CD4-positive, CD25-positive, alpha-beta regulatory T cell (primary cell): ENCODE results near the gene CBL. TPM values are rescaled to one million over a fixed set of nuclear protein-coding genes. Genes with fewer than 3 reads are reported as not detected.

Experiments
- ATAC-seq, 2 donors: fragments of 150-1000 bp; cut with Tn5 transposase; one replicate each; pipeline ENCODE4 v1.10.0; 2021; ENCODE audit warnings: low read depth in 2 of 2, moderate number of reproducible peaks in 2 of 2, moderate library complexity in 1 of 2
- DNase-seq, 3 donors: peaks; one replicate each; pipeline versions ENCODE4 v3.0.0 to v3.0.0-alpha.2; 2012 to 2022; ENCODE audit warnings: mixed read lengths in 1 of 3
- H3K27ac ChIP-seq: one replicate; pipeline ENCODE4 v1.7.0; 2013; ENCODE audit warnings: mild to moderate bottlenecking, low read length; ENCODE audit not compliant: insufficient read depth, poor library complexity, severe bottlenecking
- H3K27me3 ChIP-seq: one replicate; pipeline ENCODE4 v1.7.0; 2013; ENCODE audit warnings: low read length; ENCODE audit not compliant: control insufficient read depth, insufficient read depth
- H3K36me3 ChIP-seq: one replicate; pipeline ENCODE4 v1.7.0; 2013; ENCODE audit warnings: mild to moderate bottlenecking, low read length, moderate library complexity; ENCODE audit not compliant: control insufficient read depth, insufficient read depth
- H3K4me1 ChIP-seq: 2 replicates; pipeline ENCODE4 v1.7.0; 2013; ENCODE audit warnings: mild to moderate bottlenecking, low read length; ENCODE audit not compliant: insufficient read depth, control insufficient read depth, poor library complexity, severe bottlenecking
- H3K4me3 ChIP-seq: one replicate; pipeline ENCODE4 v1.7.0; 2013; ENCODE audit warnings: low read depth, mild to moderate bottlenecking, low read length, moderate library complexity
- H3K9me3 ChIP-seq, 2 experiments: 1 replicate in 1 of 2; 2 replicates in 1 of 2; pipeline ENCODE4 v1.7.0; 2013; ENCODE audit warnings: low read length in 2 of 2, mild to moderate bottlenecking in 1 of 2, moderate library complexity in 1 of 2; ENCODE audit not compliant: control insufficient read depth in 2 of 2
- H3K27ac Mint-ChIP-seq, 3 donors: one replicate each; pipeline ENCODE4 v1.8.0; 2020 to 2022; ENCODE audit warnings: mild to moderate bottlenecking in 3 of 3, mixed read lengths in 3 of 3, moderate library complexity in 2 of 3
- H3K27me3 Mint-ChIP-seq: one replicate; pipeline ENCODE4 v1.8.0; 2022; ENCODE audit warnings: mild to moderate bottlenecking, mixed read lengths
- H3K36me3 Mint-ChIP-seq: one replicate; pipeline ENCODE4 v1.8.0; 2020; ENCODE audit warnings: mixed read lengths
- H3K4me1 Mint-ChIP-seq, 4 donors: one replicate each; pipeline ENCODE4 v1.8.0; 2020 to 2022; ENCODE audit warnings: mixed read lengths in 4 of 4, mild to moderate bottlenecking in 1 of 4
- H3K4me3 Mint-ChIP-seq, 4 donors: one replicate each; pipeline ENCODE4 v1.8.0; 2020 to 2022; ENCODE audit warnings: mild to moderate bottlenecking in 4 of 4, mixed read lengths in 4 of 4, moderate library complexity in 3 of 4
- H3K9me3 Mint-ChIP-seq, 7 donors: one replicate each; pipeline ENCODE4 v1.8.0; 2020 to 2022; ENCODE audit warnings: mixed read lengths in 7 of 7, mild to moderate bottlenecking in 3 of 7, moderate library complexity in 2 of 7
- polyA plus RNA-seq, 4 donors: library from polyadenylated mRNA; unstranded; fragments of 300-500 nt; fragmentation: Illumina TruSeq; gene quantifications; one replicate each; pipeline ENCODE4 v1.2.3, GENCODE V29; 2021
- total RNA-seq: library from RNA; stranded (reverse); gene quantifications from one replicate; pipeline ENCODE4 v1.2.3, GENCODE V29; 2022

The CBL gene
- total and polyA plus RNA-seq, 5 donors from 2014 or later, result 7.9 to 35.6 (median 9.1) TPM

DNA sequence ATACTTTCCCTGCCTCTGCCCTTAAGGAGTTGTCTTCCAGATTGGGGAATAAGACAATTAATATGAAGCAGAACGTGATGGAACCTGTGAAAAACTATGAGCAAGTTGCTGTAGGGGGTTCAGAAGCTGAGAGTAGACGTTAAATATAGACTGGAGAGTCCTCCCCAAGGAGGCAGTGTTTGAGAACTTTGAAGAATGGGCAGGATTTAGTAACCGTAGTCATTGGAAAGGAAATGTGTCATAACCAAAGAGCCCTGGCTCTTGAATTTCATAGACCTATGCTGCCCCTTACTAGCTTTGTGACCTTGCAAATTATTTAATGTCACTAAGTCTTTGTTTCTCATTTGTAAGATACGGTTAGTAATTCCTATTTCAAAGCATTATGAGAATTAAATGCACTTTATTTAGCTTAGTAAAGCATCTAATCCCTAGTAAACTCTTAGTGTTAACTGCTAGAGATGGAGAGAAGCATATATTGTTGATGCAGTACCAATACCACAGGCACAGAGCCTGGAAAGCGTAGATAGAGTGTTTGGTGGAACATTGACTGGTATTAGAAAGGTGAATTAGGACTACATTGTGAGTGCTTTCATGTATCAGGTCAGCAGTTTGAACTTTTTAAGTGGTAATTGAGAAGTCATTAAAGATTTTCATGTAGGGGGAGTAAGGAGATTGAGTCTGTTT is 56.7 kb downstream of the CBL start:
- no peaks in the 10 kb centered on the region for H3K36me3 ChIP-seq
- H3K27ac Mint-ChIP-seq, result no peak overlapping the region
- H3K4me1 Mint-ChIP-seq, result peaks cover 36 to 53% (median 42%) of the 10 kb centered on the region in 4 donors
- ATAC-seq (peak; percentile 39 to 45), DNase-seq (peak in 1 of 3 donors; percentile 49)
- H3K4me3 ChIP-seq, result peak overlapping the region; percentile 76
- H3K27me3 ChIP-seq, result no peaks in the 10 kb centered on the region
- H3K4me1 ChIP-seq, result peaks cover 87% of the 10 kb centered on the region
- H3K27ac ChIP-seq, result peak overlapping the region; percentile 68
- no peaks in the 10 kb centered on the region for H3K36me3 Mint-ChIP-seq
- no peaks in the 10 kb centered on the region for H3K27me3 Mint-ChIP-seq
- no peak overlapping the region for H3K4me3 Mint-ChIP-seq
- no peaks in the 10 kb centered on the region for H3K9me3 ChIP-seq
- no peaks in the 10 kb centered on the region for H3K9me3 Mint-ChIP-seq

DNA sequence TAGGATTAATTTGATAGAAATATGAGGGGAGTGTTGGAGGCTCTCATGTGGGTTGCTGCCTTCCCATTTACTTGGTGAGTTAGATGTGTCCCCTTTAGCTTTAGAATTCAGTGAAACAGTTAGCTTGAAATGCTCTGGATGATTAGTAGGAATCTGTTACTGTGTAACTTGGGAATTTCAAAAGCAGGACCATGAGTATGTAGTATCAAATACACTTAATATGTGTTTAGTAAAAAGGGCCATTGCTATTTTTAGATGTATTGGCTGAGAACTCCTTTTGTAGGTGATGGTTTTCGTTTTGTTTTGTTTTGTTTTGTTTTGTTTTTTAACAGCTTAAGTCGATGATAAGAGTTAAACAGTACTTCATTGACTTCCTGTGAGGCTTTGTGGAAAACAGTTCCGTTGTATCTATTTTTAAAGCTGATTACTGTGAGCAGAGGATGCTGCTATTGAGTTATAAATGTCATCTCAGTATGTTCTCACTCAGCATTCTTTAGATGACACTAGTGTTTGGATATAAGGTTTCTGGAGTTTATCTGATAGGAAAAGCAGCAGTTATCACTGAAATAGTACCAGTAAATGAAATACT is 57.3 kb downstream of the CBL start:
- Histone ChIP-seq H3K27ac (peak overlapping the region; percentile 68), H3K9me3 (no peaks in the 10 kb centered on the region), H3K27me3 (no peaks in the 10 kb centered on the region), H3K4me3 (peak overlapping the region; percentile 76), H3K36me3 (no peaks in the 10 kb centered on the region), H3K4me1 (peaks cover 82% of the 10 kb centered on the region)
- H3K27me3 Mint-ChIP-seq, result no peaks in the 10 kb centered on the region
- H3K36me3 Mint-ChIP-seq, result peaks cover 3% of the 10 kb centered on the region
- no peak overlapping the region for H3K4me3 Mint-ChIP-seq
- DNase-seq (peak in 2 of 3 donors; percentile 59 to 75), ATAC-seq (peak; percentile 69)
- H3K9me3 Mint-ChIP-seq, result peaks cover 0 to under 1% (median 0%) of the 10 kb centered on the region in 7 donors
- H3K4me1 Mint-ChIP-seq, result peaks cover 35 to 51% (median 42%) of the 10 kb centered on the region in 4 donors
- no peak overlapping the region for H3K27ac Mint-ChIP-seq

GRCh38 chr11:119266063-119266462 is 59.9 kb downstream of the CBL start:
- Histone ChIP-seq H3K36me3 (no peaks in the 10 kb centered on the region), H3K27me3 (no peaks in the 10 kb centered on the region), H3K9me3 (no peaks in the 10 kb centered on the region), H3K4me1 (peaks cover 62% of the 10 kb centered on the region), H3K27ac (peak overlapping the region; percentile 17), H3K4me3 (peak overlapping the region; percentile 69)
- peaks cover 4% of the 10 kb centered on the region for H3K36me3 Mint-ChIP-seq
- H3K27ac Mint-ChIP-seq, result peak overlapping the region; percentile 84 to 89 (median 88)
- peaks cover 0 to 1% (median 0%) of the 10 kb centered on the region in 7 donors for H3K9me3 Mint-ChIP-seq
- peak; percentile 42 to 46 for ATAC-seq
- H3K4me1 Mint-ChIP-seq, result peaks cover 26 to 42% (median 32%) of the 10 kb centered on the region in 4 donors
- no peak for DNase-seq
- peak overlapping the region; percentile 17 to 83 (median 72) for H3K4me3 Mint-ChIP-seq
- no peaks in the 10 kb centered on the region for H3K27me3 Mint-ChIP-seq

GRCh38 chr11:119266517-119267255 is 60.5 kb downstream of the CBL start:
- H3K4me3 ChIP-seq, result peak overlapping the region; percentile 69
- Mint-ChIP-seq H3K4me3 (peak overlapping the region; percentile 17 to 83 (median 72)), H3K27me3 (no peaks in the 10 kb centered on the region), H3K9me3 (peaks cover 0 to 1% (median 0%) of the 10 kb centered on the region in 7 donors), H3K36me3 (peaks cover 4% of the 10 kb centered on the region), H3K27ac (peak overlapping the region; percentile 84 to 89 (median 88)), H3K4me1 (peaks cover 26 to 42% (median 33%) of the 10 kb centered on the region in 4 donors)
- H3K27me3 ChIP-seq, result no peaks in the 10 kb centered on the region
- no peaks in the 10 kb centered on the region for H3K36me3 ChIP-seq
- peak in 1 of 3 donors; percentile 26 for DNase-seq
- peak in 1 of 2 donors; percentile 32 for ATAC-seq
- peaks cover 62% of the 10 kb centered on the region for H3K4me1 ChIP-seq
- H3K27ac ChIP-seq, result peak overlapping the region; percentile 39
- no peaks in the 10 kb centered on the region for H3K9me3 ChIP-seq

- DNase-seq (no peak), ATAC-seq (no peak)
- H3K4me1 Mint-ChIP-seq, result peaks cover 31 to 45% (median 33%) of the 10 kb centered on the region in 4 donors
- Histone ChIP-seq H3K4me1 (peaks cover 53% of the 10 kb centered on the region), H3K4me3 (no peak overlapping the region), H3K27me3 (no peaks in the 10 kb centered on the region), H3K36me3 (peaks cover 5% of the 10 kb centered on the region), H3K27ac (no peak overlapping the region), H3K9me3 (no peaks in the 10 kb centered on the region)
- H3K4me3 Mint-ChIP-seq, result peak overlapping the region in 3 of 4 donors; percentile 17 to 72 (median 71)
- peaks cover 12% of the 10 kb centered on the region for H3K36me3 Mint-ChIP-seq
- H3K27me3 Mint-ChIP-seq, result no peaks in the 10 kb centered on the region
- H3K9me3 Mint-ChIP-seq, result peaks cover 0 to 1% (median 0%) of the 10 kb centered on the region in 7 donors
- peak overlapping the region; percentile 84 to 89 (median 88) for H3K27ac Mint-ChIP-seq
Observed at GRCh38 chr11:119267645-119268044, 61.5 kb downstream of the CBL start.

- Histone ChIP-seq H3K4me1 (no peaks in the 10 kb centered on the region), H3K36me3 (peaks cover 48% of the 10 kb centered on the region), H3K9me3 (no peaks in the 10 kb centered on the region), H3K4me3 (no peak overlapping the region), H3K27me3 (no peaks in the 10 kb centered on the region), H3K27ac (no peak overlapping the region)
- H3K4me3 Mint-ChIP-seq, result no peak overlapping the region
- ATAC-seq, result no peak
- no peaks in the 10 kb centered on the region for H3K27me3 Mint-ChIP-seq
- H3K9me3 Mint-ChIP-seq, result no peaks in the 10 kb centered on the region
- DNase-seq, result no peak
- peaks cover 4 to 17% (median 6%) of the 10 kb centered on the region in 4 donors for H3K4me1 Mint-ChIP-seq
- H3K36me3 Mint-ChIP-seq, result peaks cover 38% of the 10 kb centered on the region
- peak overlapping the region in 2 of 3 donors; percentile 35 to 48 for H3K27ac Mint-ChIP-seq
Observed at GRCh38 chr11:119273721-119274120, 67.6 kb downstream of the CBL start.

DNA sequence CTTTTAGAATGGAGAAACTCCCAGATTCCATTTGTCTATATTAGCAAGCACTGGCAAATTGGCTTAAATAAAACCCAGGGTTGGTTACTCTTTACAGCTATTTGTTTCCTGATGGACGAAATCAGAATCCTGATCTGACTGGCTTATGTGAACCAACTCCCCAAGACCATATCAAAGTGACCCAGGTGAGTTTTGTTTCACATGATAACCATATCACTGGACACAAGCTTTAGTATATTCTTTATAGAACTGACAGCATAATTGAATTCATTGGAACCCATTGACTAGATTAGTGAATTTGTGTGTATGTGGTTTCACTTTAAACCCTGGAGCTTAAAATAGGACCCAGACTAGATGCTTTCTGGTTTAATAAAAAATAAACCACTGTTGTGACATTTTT is 71.5 kb downstream of the CBL start:
- H3K27ac ChIP-seq, result no peak overlapping the region
- no peaks in the 10 kb centered on the region for H3K9me3 Mint-ChIP-seq
- peaks cover 0 to 12% (median 7%) of the 10 kb centered on the region in 4 donors for H3K4me1 Mint-ChIP-seq
- H3K4me1 ChIP-seq, result no peaks in the 10 kb centered on the region
- H3K27me3 Mint-ChIP-seq, result no peaks in the 10 kb centered on the region
- DNase-seq (no peak), ATAC-seq (no peak)
- peak overlapping the region in 1 of 4 donors; percentile 77 for H3K4me3 Mint-ChIP-seq
- H3K27me3 ChIP-seq, result no peaks in the 10 kb centered on the region
- H3K27ac Mint-ChIP-seq, result no peak overlapping the region
- peaks cover 40% of the 10 kb centered on the region for H3K36me3 Mint-ChIP-seq
- H3K36me3 ChIP-seq, result peaks cover 68% of the 10 kb centered on the region
- H3K9me3 ChIP-seq, result no peaks in the 10 kb centered on the region
- H3K4me3 ChIP-seq, result no peak overlapping the region
